HG03103 (cell line): ENCODE data around the gene LPO.

ENCODE experiments used
- ATAC-seq: cut with Tn5 transposase; IDR thresholded peaks from one replicate; pipeline ENCODE4 v1.9.1; 2021; ENCODE audit warnings: low read depth; ENCODE audit not compliant: unreplicated experiment

The LPO gene

DNA sequence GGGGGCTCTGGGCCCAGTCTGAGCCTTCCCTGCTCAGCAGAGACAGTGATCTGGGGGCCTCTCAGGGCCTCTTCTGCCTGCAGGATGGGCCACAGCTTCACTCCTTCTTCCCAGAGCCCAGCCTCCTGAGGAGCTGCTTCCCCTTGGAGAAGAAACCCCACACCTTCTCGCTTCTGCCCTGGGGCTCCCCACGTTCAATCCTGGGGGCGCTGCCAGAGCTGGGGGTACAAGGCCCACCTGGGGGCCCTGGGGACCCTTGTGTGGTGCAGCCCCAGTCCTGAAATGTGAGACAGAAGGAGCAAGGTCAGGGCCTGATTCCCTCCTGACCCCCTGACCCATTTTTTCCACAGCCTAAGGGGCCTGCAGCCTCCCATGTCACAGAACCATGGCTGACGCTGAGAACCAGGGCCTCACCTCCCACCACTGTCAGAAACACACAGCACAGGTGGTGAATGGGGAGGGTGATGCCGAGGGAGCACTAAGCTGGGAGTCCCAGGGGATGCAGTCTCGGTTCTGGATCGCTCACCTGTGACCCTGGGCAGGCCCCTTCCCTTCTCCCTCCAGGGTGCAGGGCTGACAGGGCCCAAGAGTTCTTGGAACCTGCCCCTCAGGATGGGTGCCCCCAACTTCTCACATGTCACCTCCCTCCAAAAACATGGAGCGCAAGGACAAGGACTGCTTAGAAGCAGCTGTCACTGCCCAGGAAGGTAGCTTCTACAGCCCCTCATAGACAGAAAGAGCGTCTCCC lies 64.0 kb downstream of the LPO start:
- ATAC-seq: no peak

DNA sequence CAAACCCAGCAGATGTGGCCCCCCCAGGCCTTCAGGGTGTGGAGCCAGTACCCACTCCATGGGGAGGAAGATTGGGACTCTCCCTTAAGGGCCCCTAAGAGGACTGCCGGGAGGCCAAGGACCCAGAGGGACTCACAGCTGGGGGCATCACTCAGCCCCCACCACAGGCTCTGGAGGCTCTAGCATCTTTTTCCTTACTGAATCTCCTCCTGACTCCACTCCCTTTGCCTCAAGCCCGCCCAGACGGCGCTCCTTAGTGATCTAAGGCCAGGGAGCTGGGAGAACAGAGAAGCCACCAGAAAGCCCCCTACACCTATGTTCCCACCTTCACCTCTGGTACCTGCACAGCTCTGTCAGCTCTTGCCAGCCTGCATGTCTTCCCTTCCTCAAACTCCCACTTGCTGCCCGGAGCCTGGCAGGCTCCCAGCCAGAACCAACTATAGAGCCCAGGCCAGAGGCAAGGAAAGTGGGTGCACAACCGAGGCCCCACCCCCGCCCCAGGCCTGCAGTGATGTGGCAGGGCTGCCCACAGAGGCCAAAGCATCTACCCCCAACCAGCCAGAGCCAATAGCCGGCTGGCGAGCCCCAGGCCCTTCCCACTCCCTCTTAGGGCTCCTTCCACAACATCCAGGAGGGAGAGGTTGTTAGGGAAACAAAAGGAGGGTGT lies 64.7 kb downstream of the LPO start:
- no peak for ATAC-seq

DNA sequence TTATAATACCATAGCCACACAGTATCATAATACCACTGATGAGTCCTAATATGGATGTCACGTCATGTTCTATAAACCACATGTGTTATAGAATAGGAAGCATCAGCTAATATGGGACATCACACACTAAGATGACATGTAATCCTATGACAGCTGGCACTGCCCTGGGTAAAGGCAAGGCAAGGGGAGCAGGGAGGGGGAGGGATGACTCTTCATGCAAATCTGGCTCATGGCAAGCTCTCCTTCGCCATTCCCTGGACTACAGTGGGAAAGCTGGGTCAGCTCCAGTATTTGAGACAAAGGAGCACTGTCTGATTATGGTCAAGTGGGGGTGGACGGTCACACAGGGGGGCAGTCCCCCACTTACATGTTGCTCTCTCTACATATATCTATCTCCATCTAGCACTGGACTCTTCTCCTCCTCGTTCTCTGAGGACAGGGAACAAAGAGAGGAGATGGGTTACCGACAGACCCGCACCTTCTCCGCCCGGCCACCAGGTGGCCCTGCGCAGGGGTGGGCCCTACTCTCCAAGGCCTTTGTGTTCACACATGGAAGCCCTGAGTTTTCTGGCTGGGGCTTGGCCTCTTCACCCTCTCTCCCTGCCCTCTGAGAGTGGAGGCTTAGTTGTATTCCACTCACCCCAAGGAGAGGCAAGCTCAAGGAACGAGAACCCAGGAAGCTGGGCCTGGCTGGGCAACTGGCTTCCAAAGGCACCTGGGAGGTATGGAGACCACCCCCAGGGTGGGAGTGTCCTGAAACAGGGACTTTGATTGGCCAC lies 65.8 kb downstream of the LPO start:
- no peak for ATAC-seq

DNA sequence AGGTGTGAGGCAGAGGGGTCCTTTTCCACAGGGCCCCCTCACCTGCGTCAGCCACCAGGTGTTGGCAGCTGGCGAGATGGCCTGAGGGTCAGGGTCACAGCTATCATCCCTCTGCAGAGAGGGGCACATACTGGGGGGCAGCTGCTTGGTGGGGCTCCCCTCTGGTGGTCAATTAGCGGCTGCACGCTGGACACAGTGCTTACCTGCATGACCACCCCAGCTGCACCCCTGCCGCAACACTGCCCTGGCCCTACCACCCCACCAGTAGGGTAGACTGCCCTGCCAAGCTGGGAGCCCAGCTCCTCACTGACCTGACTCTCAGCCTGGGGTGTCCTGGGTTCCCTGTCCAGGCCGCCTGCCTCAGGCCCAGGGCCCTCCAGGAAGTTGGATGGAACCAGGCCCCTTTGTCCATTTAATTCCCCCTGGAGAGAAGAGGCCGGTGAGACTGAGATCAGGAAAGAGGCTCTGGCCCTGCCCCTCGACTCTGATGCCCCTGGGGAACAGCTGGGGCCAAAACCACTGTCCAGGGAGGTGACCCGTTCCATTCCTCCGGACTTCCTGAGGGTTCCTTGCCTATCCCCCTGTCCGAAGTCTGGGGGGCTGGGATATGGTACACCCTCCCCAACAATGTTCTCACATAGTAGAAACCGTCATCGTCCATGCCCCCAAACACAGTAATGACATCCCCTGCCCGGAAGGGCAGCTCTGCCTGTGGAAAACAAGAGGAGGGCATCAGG lies 66.5 kb downstream of the LPO start:
- ATAC-seq: no peak

DNA sequence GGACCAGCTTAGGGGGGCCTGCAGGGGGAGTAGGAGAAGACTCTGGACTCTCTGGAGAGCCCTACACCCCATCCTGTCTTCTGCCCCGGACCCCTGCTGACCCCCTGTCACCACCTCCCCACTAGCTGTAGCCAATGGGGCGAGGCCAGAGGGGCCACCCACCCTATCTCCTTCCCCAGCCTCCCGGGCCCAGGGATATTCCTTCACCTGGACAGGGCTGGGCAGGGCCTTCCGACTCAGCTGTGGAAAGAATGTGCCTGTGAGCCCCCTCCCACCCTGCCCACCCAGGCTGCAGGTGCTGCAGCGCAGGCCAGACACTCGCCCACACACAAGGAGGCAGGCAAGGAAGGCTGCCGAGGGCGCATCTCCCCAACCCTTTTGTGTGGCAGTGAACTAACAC lies 67.2 kb downstream of the LPO start:
- no peak for ATAC-seq

DNA sequence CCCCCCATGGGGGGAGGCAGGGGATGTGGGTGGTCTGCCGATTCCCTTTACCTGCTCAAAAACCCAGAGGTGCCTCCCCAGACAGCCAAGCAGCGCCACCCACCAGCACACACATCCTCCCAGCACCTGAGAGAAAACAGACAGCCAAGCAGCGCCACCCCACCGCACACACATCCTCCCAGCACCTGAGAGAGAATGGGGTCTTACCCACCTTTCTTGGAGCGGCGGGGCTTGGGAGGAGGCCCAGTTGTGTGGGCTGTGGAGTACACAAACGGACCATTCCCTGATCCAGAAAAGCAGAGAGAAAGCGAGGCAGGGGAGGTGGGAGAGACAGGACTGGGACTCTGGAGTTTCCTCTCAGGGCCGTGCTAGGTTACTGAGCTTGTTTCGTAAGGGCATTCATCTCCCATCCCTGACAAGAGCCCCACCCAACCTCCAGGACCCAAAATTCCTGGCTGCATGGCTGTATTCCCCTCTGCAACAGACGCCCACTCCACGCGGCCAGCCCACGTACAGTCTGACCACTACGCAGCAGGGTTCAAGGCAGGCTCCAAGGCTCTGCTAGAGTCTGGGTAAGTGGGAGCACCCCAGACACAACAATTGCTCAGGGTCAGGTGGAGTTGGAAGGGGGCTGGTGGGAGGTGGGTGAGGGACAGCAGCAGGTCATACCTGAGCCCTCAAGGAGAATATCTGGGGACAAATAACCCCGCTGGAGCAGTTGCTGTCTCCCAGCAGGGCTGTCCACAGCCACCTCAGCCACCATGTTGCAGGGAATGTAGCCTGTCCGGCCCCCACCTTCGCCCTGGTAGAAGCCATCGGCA lies 68.0 kb downstream of the LPO start:
- ATAC-seq: no peak

DNA sequence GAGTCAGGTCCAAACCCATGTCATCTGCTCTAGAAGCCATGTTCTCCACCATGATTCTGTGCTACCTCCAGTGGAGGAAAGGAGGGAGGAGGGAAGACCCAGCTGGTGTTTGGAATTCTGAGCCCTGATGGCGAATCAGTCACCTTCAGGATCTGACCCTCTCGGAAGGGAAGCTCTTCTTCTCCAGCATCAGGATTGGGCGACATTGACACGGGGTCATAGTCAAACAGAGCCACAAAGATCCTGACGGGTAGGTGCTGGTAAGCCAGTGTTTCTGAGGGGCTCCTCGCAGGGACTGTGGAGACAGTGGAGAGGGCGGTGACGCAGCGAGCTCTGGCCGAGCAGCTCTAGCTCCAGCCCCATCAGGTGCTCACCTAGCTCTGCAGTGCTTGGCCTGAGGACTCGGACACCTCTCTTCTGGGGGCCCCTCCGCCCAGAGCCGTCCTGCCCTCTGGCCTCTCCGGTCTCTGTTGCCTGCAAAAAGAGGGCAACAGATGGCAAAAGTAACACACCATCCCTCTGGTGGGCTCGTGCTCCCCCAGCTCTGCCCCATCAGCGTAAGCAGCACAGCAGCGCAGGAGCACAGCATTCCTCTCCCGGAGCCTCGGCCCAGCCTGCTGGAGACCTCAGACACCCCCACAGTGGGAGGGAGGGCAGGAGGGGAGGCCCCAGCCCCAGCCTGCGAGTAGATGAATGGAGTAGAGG lies 69.2 kb downstream of the LPO start:
- no peak for ATAC-seq

DNA sequence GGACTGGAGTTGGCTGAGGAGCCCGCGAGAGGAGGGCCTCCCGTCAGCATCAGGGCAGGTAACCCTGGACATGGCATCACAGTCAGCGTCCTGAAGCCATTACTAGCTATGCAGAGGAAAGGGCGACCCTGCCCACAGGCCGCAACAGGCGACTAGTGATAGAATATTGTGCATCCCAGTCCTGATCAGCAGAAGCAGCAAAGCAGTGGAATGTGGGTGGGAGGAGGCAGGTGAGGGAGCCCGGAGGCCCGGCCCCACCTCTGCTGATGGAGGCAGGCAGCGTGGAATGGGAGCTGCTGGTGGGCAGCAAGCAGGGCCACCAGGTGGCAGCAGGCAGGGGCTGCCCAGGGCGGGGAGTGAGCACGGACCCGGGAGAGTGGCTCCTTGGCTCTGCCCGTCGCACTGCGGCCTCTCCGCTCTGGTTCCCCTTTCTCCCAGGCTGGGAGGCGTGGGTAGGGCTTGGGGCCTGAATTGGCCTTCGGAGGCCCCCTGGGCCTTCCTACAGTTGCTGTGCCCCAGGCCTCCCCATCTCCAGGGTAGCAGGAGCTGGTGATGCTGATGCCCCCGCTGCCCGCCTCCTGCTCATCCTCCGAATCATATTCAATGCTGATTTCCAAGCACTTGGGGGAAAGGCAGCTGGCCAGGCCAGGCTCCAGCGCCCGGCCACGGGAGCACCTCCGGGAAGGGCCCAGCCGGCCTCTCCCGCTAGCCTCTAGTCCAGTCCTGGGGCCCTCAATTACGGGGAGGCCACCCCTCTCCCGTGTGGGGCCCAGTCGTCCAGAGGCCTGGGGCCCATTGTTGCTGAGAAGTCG lies 70.0 kb downstream of the LPO start:
- no peak for ATAC-seq

DNA sequence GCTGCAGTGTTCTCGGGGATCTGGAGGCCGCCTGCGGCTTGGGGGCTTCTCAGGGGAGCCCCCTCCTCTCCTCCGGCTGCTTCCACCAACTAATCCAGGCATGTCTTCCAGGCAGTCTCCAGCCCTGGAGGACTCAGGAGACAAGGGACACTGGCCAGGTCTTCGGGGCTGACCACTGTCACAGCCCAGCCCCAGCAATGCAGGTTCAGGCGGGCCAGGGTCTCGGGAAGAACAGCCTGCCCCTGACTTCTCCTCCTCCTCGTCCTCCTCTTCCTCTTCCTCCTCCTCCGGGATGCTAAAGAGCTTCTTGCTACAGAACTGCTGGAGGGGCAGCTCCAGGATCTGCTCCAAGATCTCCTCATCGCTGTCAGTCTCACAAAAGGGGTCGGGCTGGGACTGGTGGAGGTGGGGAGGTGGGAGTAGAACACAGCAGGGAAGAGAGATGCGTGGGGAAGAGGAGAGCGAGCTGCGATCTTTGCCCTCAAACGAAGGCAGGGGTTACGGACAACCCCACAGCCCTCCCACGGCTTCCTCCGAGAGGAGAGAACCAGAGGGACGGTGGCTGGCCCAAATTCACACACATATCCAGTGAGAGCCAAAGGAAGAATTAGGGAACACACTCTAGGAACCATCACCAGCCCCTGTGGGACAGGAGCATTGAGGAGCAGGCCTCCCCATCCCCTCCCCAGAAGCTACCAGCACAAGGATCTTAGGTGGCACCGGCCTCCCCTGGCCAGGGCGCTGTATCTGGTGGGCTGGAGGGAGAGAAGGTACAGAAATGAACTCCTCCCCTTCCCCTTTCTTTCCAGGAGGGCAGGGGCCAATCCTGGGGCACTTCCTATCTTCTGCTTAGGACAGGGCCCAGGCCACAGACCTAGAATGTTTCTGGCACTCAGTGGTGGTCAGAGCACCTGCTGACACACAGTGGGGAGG lies 70.9 kb downstream of the LPO start:
- no peak for ATAC-seq

DNA sequence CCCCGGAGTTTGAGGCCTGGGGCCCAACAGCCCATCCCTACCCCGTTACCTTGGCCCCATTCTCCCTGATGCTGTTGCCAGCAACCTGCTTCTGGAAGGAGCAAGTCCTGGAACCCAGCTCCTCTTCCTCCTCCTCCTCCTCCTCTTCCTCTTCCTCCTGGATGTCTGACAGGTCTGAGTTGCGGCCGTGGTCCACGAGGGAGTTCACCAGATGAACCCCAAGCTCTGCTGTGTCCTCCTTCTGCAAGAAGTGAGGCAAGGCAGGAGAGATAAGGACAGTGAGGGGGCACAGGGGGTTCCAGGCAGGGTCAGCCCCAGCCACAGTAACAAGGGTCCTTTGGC lies 71.5 kb downstream of the LPO start:
- ATAC-seq: no peak

DNA sequence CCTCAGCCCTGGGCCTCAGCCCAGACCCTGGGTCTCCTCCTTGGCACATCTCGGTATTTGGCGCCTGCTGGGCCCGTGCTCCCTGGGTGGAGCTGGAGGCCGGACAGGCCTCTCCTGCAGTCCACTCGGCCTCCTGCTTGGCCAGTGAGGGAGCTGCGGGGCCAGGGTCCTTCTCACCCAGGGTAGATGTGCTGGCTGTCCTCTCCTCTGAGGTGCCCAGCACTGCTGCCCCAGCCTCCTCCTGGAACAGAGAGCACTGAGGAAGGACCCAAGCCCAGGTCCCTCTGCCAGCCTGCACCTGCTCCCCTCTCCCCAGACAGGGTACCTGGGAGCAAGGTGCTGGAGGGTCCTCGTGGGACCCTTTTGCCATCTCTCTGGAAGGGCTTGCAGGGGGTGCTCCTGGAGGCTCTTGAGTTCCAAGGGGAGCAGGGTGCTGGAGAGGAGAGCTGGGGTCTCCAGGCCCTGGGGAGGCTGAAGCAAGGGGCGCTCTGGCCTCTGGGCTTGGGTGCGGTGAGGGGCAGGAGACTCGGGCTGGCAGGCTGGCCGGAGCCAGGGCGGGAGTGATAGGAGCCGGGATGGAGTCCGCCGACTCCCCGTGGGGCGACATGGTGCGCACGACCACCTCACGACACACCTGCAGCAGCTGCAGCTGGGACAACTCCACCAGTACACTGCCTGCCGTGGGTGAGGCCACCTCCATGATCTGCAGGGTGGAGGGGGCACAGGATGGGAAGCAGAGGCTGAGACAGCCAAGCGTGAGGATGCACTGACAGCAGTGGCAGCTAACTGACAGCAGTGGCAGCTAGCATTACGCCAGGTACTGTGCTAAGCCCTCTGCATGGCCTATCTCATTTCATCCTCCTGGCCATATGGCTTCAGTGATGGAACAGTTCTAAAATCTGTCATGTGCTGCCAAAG lies 72.4 kb downstream of the LPO start:
- no peak for ATAC-seq

DNA sequence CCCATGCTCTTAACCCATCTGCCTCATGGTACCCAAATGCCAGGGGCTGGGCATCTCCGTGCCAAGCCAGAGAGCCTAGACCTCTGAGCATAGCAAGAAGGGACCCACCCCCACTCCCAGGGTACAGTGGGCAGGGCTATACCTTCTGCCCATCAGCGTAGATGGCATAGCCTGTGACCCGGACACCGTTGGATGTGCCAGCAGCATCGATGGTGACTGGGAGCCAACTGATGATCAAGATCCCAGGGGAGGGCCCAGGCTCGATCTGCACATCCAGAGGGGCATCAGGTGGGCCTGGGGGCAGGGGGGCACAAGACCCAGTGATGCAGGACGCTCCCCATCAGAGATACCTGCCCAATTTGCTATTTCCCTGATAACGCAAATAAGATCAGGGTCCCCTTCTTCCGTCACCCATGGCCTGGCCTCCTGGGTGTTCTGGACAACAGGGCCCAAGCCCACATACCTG lies 73.1 kb downstream of the LPO start:
- no peak for ATAC-seq

DNA sequence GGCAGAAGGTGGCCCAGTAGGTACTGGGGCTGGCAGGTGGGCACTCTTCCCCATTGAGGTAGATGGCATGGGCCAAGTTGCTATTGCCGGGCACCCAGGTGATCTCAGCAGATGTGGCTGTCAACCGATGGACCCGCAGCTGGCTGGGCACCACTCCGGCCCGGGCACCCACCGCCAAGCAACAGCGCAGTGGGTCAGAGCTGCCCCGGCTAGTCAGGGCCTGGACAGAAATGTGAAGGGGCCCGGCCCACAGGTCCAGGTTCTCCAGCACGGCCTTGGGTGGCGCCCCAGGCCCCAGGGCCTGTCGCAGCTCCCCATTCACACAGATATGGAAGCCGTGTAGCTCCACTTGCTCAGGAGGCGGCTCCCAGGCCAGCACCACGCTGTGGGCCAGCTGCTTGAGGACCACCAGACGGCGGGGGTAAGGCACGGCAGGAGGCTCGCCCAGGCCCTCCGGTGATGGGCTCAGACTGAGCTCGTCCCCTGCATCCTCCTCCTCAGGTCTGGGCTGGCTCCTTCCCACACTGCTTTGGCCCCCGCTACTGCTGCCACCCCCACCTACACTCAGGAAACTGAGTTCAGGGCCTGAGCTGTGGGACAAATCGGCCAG lies 73.7 kb downstream of the LPO start:
- no peak for ATAC-seq

DNA sequence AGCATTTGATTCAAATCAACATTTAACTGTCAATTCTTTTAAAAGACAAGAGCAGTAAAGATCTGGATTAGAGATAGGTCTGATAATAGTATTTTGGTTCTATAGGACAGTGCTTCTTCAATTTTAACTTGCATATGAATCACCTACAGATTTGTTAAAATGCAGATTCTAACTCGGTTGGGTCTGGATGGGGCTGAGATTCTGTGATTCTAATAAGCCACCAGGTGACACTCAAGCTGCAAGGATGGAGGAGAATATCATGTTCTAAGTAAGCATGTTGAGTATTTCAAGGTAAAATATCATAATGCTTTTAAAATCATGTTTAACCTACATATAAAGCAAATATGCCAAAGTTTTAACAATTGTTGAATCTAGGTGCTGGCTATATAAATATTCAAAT lies 74.4 kb downstream of the LPO start:
- ATAC-seq: no peak

DNA sequence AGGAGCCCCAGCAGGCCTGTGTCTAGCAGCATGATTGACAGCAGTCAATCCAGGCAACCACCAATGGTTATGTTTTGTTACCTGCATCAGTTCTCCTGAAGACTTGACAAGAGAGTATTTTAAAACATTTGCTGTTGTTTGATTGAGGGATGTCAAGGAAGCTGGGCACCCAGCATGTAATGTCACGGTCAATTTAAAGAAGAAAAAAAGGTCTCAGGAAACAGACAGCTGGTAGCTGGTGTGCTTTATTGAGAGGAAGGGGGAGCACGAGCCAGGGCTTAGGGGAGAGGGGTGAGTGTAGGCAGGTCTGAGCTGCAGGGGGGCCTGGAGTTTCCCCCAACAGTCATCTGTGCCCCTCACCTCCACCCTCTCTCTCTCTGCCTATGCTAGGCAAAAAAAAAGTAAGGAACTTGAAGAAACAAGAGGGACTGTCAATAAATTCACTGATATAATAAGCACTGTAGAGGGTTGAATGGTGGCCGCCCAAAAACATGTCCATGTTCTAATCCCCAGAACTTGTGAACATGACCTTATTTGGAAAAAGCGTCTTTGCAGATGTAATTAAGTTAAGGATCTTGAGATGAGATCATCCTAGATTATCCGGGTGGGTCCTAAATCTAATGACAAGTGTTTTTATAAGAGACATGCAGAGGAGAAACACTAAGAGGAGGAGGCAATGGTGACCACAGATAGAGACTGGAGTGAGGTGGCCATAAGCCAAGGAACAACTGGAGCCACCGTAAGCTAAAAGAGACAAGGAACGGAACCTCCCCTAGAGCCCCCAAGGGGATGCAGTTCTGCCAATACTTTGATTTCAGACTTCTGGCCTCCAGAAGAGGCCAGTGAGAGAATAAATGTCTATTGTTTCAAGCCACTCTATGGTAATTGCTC lies 75.7 kb downstream of the LPO start:
- ATAC-seq: no peak
